T47D (cell line): Measurements from ENCODE around the gene JMJD1C.
"Not testable (repeated sequence)": the region's sequence is repeated elsewhere in the genome, so short reads cannot be mapped to it uniquely, and the experiment has no call there.

Experiments used
- DNase-seq, 2 experiments: peaks; one replicate each; pipeline versions ENCODE4 v3.0.0 to v3.0.0-alpha.2; 2011 to 2012; ENCODE audit warnings: low read depth in 1 of 2, low spot score in 1 of 2
- JUND ChIP-seq: IDR thresholded peaks from 2 replicates; pipeline ENCODE4 v1.6.1; 2012; ENCODE audit warnings: low read depth
- in situ Hi-C: cut with HindIII; loops from 2 replicates; pipeline ENCODE4 v1.10.0; 2016; ENCODE audit warnings: low sequenced_read_pairs, low pct_unique_long_range_greater_than_20kb

JMJD1C gene

GRCh38 chr10:63343476-63343875 lies 122.3 kb downstream of the JMJD1C start:
- in situ Hi-C loops, result no loop called here
- TF ChIP-seq JUND, result no peak

GRCh38 chr10:63339640-63340039 lies 126.1 kb downstream of the JMJD1C start:
- DNase-seq, in situ Hi-C loops: not testable (repeated sequence)

More at GRCh38 chr10:63343476-63343875, 122.3 kb downstream of the JMJD1C start:
- DNase-seq, result no peak

GRCh38 chr10:63337455-63338251 lies 128.1 kb downstream of the JMJD1C start:
- in situ Hi-C loops, result no loop called here
- no peak for DNase-seq
- no peak for TF ChIP-seq JUND

GRCh38 chr10:63331586-63331985 lies 134.2 kb downstream of the JMJD1C start:
- in situ Hi-C loops, result no loop called here
- TF ChIP-seq JUND, result no peak
- DNase-seq, result no peak

GRCh38 chr10:63324495-63324854 lies 141.3 kb downstream of the JMJD1C start:
- in situ Hi-C loops, result no loop called here
- DNase-seq, result no peak
- TF ChIP-seq JUND, result no peak

- no peak for TF ChIP-seq JUND
- in situ Hi-C loops, result no loop called here
- no peak for DNase-seq
Observed at GRCh38 chr10:63323701-63324494, 141.9 kb downstream of the JMJD1C start.

- TF ChIP-seq JUND, result no peak
- no peak for DNase-seq
- in situ Hi-C loops, result no loop called here
Observed at GRCh38 chr10:63320683-63321082, 145.1 kb downstream of the JMJD1C start.

GRCh38 chr10:63319231-63319630 lies 146.5 kb downstream of the JMJD1C start:
- no peak for DNase-seq
- no peak for TF ChIP-seq JUND
- in situ Hi-C loops, result no loop called here

- TF ChIP-seq JUND, result no peak
- in situ Hi-C loops, result no loop called here
- DNase-seq, result no peak
Observed at GRCh38 chr10:63318491-63318890, 147.3 kb downstream of the JMJD1C start.

- TF ChIP-seq JUND, result no peak
- DNase-seq, result no peak
- in situ Hi-C loops, result no loop called here
Observed at GRCh38 chr10:63314020-63314419, 151.8 kb downstream of the JMJD1C start.

GRCh38 chr10:63313066-63313717 lies 152.6 kb downstream of the JMJD1C start:
- in situ Hi-C loops, result no loop called here
- no peak for DNase-seq

GRCh38 chr10:63308628-63309027 lies 157.1 kb downstream of the JMJD1C start:
- in situ Hi-C loops, result no loop called here

More at GRCh38 chr10:63313066-63313717, 152.6 kb downstream of the JMJD1C start:
- no peak for TF ChIP-seq JUND

GRCh38 chr10:63304146-63304545 lies 161.6 kb downstream of the JMJD1C start:
- TF ChIP-seq JUND, result no peak
- DNase-seq, result no peak
- in situ Hi-C loops, result no loop called here

More at GRCh38 chr10:63308628-63309027, 157.1 kb downstream of the JMJD1C start:
- no peak for TF ChIP-seq JUND
- no peak for DNase-seq
